Measurements from ENCODE around the gene PTX4.
"Not testable (repeated sequence)": the region's sequence is repeated elsewhere in the genome, so short reads cannot be mapped to it uniquely, and the experiment has no call there.

PTX4 gene

DNA sequence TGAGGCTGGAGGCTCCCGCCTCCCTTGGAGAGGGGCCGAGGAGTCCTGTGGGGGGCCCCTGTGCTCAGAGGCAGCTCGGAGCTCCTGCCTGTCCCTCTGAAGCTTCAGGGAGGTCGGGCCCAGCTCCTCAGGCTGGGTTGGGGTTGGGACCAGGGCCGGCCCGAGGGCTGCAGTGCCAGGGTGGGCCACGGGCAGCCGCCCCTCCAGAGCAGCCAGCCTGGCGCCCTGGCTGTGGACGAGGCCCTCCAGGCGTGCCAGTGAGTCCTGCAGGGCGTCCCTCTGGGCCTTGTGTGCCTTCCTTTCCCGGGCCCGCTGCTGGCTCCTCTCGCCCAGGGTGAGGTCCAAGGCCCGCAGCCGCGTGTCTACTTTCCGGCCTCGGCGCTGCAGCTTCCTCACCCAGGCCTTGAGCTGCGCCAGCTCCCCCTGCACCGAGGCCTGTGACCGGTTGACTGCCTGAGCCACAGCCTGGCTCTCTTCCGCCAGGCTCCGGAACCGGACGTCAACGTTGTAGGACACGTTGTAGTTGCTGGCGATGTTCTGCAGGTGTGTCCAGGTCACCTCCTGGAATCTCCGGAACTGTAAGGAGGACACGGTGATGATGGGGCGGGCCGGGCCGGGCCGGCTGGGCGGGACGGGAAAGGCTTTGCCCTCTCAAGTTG lies 1.2 kb downstream of the PTX4 start:
- DNase-seq (ENCODE audit: low read depth): no peak
- no peak overlapping the region for H3K4me3 ChIP-seq (ENCODE audit: low read length)
- TF ChIP-seq, protein P1, sequence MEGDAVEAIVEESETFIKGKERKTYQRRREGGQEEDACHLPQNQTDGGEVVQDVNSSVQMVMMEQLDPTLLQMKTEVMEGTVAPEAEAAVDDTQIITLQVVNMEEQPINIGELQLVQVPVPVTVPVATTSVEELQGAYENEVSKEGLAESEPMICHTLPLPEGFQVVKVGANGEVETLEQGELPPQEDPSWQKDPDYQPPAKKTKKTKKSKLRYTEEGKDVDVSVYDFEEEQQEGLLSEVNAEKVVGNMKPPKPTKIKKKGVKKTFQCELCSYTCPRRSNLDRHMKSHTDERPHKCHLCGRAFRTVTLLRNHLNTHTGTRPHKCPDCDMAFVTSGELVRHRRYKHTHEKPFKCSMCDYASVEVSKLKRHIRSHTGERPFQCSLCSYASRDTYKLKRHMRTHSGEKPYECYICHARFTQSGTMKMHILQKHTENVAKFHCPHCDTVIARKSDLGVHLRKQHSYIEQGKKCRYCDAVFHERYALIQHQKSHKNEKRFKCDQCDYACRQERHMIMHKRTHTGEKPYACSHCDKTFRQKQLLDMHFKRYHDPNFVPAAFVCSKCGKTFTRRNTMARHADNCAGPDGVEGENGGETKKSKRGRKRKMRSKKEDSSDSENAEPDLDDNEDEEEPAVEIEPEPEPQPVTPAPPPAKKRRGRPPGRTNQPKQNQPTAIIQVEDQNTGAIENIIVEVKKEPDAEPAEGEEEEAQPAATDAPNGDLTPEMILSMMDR (conservative IDR thresholded peaks at IDR 0.05; ENCODE audit: low read length): no peak

GRCh38 chr16:1486551-1487390 lies 2.0 kb downstream of the PTX4 start:
- TF ChIP-seq, protein P1 (conservative IDR thresholded peaks at IDR 0.05; ENCODE audit: low read length): no peak
- DNase-seq (ENCODE audit: low read depth): no peak
- no peak overlapping the region for H3K4me3 ChIP-seq (ENCODE audit: low read length)

DNA sequence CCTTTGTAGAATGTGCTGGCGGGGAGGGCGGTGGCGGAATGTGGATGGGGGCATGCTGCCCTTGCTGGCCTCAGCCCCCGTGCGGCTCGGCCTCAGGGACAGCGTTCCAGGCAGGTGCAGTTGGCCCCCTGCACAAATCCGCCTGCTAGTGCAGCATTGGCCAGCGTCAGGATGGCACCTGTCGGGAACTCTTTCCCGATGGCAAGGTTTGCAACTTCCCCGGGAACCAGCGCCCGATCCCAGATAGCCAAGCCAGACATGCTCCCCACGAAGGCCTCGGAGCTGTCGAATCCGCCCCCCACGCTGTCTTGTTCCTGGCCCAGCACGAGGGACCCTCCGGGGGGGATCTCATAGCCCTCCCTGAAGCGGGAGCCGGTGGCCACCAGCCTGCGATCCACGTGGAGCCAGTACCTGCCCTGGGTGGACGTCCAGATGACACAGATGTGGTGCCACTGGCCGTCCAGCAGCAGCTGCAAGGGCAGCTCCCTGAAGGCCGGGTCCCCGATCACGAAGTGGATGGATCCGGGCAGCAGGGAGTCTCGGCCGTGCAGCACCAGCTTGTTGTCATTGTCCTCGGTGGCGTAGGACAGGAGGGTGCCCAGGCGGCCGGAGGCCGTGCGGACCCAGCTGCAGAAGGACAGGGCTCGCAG lies 2.8 kb downstream of the PTX4 start:
- no peak for DNase-seq (ENCODE audit: low read depth)
- TF ChIP-seq, protein P1 (conservative IDR thresholded peaks at IDR 0.05; ENCODE audit: low read length): no peak
- no peak overlapping the region for H3K4me3 ChIP-seq (ENCODE audit: low read length)

- no peak overlapping the region for H3K4me3 ChIP-seq (ENCODE audit: low read length)
- TF ChIP-seq, protein P1 (conservative IDR thresholded peaks at IDR 0.05; ENCODE audit: low read length): no peak
- no peak for DNase-seq (ENCODE audit: low read depth)
These were observed 6.6 kb downstream of the PTX4 start for GRCh38 chr16:1481906-1482835.

- DNase-seq (ENCODE audit: low read depth); H3K4me3 ChIP-seq (ENCODE audit: low read length): not testable (repeated sequence)
These were observed 9.8 kb downstream of the PTX4 start for GRCh38 chr16:1478937-1479336.

DNA sequence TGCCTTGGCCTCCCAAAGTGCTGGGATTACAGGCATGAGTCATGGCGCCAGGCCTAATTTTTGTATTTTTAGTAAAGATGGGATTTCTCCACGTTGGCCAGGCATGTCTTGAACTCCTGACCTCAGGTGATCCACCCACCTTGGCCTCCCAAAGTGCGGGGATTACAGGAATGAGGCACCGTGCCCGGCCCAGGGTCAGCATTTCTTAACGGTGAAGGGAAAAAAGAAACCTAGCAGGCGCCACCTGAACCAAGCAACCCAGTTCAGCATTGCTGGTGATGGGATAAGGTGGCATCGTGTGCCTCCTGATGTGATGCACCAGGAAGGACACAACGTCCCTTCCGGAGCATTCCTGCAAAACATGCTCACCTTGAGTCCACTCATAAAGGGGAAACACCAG lies 11.7 kb downstream of the PTX4 start:
- no peak for DNase-seq (ENCODE audit: low read depth)
- no peak overlapping the region for H3K4me3 ChIP-seq (ENCODE audit: low read length)
- TF ChIP-seq, protein P1 (conservative IDR thresholded peaks at IDR 0.05; ENCODE audit: low read length): no peak
